Muscle layer of duodenum (tissue), 2 donors: ENCODE results near the gene SLC5A5.

Experiments used
- H3K27ac ChIP-seq: one replicate; pipeline ENCODE4 v1.7.0; 2013; ENCODE audit warnings: mild to moderate bottlenecking, low read length
- H3K27me3 ChIP-seq: one replicate; pipeline ENCODE4 v1.7.0; 2013; ENCODE audit warnings: low read depth, mild to moderate bottlenecking, control low read depth, low read length
- H3K36me3 ChIP-seq, 2 donors: one replicate each; pipeline ENCODE4 v1.7.0; 2013; ENCODE audit warnings: low read length in 2 of 2, control low read depth in 1 of 2, mild to moderate bottlenecking in 1 of 2; ENCODE audit not compliant: insufficient read depth in 2 of 2, control insufficient read depth in 1 of 2
- H3K4me1 ChIP-seq, 2 donors: one replicate each; pipeline ENCODE4 v1.7.0; 2013; ENCODE audit warnings: low read length in 2 of 2, mild to moderate bottlenecking in 2 of 2, control low read depth in 1 of 2, moderate library complexity in 1 of 2; ENCODE audit not compliant: insufficient read depth in 2 of 2, control insufficient read depth in 1 of 2
- H3K4me3 ChIP-seq, 2 donors: one replicate each; pipeline ENCODE4 v1.7.0; 2013; ENCODE audit warnings: low read length in 2 of 2, low read depth in 1 of 2, mild to moderate bottlenecking in 1 of 2
- H3K9me3 ChIP-seq, 2 donors: one replicate each; pipeline ENCODE4 v1.7.0; 2013; ENCODE audit warnings: low read length in 2 of 2, control low read depth in 1 of 2, mild to moderate bottlenecking in 1 of 2; ENCODE audit not compliant: control insufficient read depth in 1 of 2
- donor health status: healthy.

The SLC5A5 gene

GRCh38 chr19:17866312-17866963 lies 5.3 kb upstream of the SLC5A5 start:
- peaks cover 8% of the 10 kb centered on the region for H3K27me3 ChIP-seq
- no peak overlapping the region for H3K4me3 ChIP-seq
- H3K9me3 ChIP-seq: no peaks in the 10 kb centered on the region
- H3K36me3 ChIP-seq: peaks cover 31 to 46% of the 10 kb centered on the region in 2 donors
- peaks cover 1 to 5% of the 10 kb centered on the region in 2 donors for H3K4me1 ChIP-seq
- no peak overlapping the region for H3K27ac ChIP-seq

GRCh38 chr19:17866964-17867486 lies 4.7 kb upstream of the SLC5A5 start:
- peaks cover 26 to 40% of the 10 kb centered on the region in 2 donors for H3K36me3 ChIP-seq
- H3K4me1 ChIP-seq: no peaks in the 10 kb centered on the region
- peaks cover 13% of the 10 kb centered on the region for H3K27me3 ChIP-seq
- no peaks in the 10 kb centered on the region for H3K9me3 ChIP-seq
- no peak overlapping the region for H3K4me3 ChIP-seq
- H3K27ac ChIP-seq: no peak overlapping the region

GRCh38 chr19:17868669-17869068 lies 3.1 kb upstream of the SLC5A5 start:
- Histone ChIP-seq H3K9me3 (no peaks in the 10 kb centered on the region), H3K27me3 (peaks cover 27% of the 10 kb centered on the region), H3K36me3 (peaks cover 9 to 24% of the 10 kb centered on the region in 2 donors), H3K4me3 (no peak overlapping the region), H3K27ac (no peak overlapping the region), H3K4me1 (peaks cover 0 to 8% of the 10 kb centered on the region in 2 donors)

GRCh38 chr19:17869114-17869608 lies 2.6 kb upstream of the SLC5A5 start:
- Histone ChIP-seq H3K27me3 (peaks cover 29% of the 10 kb centered on the region), H3K27ac (no peak overlapping the region), H3K4me3 (no peak overlapping the region), H3K4me1 (peaks cover 0 to 12% of the 10 kb centered on the region in 2 donors), H3K36me3 (peaks cover 5 to 19% of the 10 kb centered on the region in 2 donors), H3K9me3 (no peaks in the 10 kb centered on the region)

GRCh38 chr19:17871032-17871877 lies 490 bp upstream of the SLC5A5 start:
- peaks cover 35% of the 10 kb centered on the region for H3K27me3 ChIP-seq
- H3K4me1 ChIP-seq: peaks cover 0 to 12% of the 10 kb centered on the region in 2 donors
- no peak overlapping the region for H3K4me3 ChIP-seq
- H3K9me3 ChIP-seq: no peaks in the 10 kb centered on the region
- no peak overlapping the region for H3K27ac ChIP-seq
- no peaks in the 10 kb centered on the region for H3K36me3 ChIP-seq

GRCh38 chr19:17872251-17873001 lies 681 bp downstream of the SLC5A5 start:
- Histone ChIP-seq H3K9me3 (no peaks in the 10 kb centered on the region), H3K27me3 (peaks cover 35% of the 10 kb centered on the region), H3K4me1 (peaks cover 0 to 12% of the 10 kb centered on the region in 2 donors), H3K27ac (no peak overlapping the region), H3K36me3 (no peaks in the 10 kb centered on the region), H3K4me3 (peak overlapping the region in 1 of 2 donors; percentile 38)

GRCh38 chr19:17873786-17874757 lies 2.3 kb downstream of the SLC5A5 start:
- no peak overlapping the region for H3K27ac ChIP-seq
- no peaks in the 10 kb centered on the region for H3K9me3 ChIP-seq
- H3K4me3 ChIP-seq: no peak overlapping the region
- peaks cover 35% of the 10 kb centered on the region for H3K27me3 ChIP-seq
- H3K36me3 ChIP-seq: no peaks in the 10 kb centered on the region
- peaks cover 0 to 12% of the 10 kb centered on the region in 2 donors for H3K4me1 ChIP-seq

GRCh38 chr19:17874758-17875135 lies 3.0 kb downstream of the SLC5A5 start:
- peaks cover 35% of the 10 kb centered on the region for H3K27me3 ChIP-seq
- H3K27ac ChIP-seq: no peak overlapping the region
- H3K36me3 ChIP-seq: no peaks in the 10 kb centered on the region
- no peak overlapping the region for H3K4me3 ChIP-seq
- no peaks in the 10 kb centered on the region for H3K9me3 ChIP-seq
- peaks cover 0 to 12% of the 10 kb centered on the region in 2 donors for H3K4me1 ChIP-seq

- H3K27ac ChIP-seq: no peak overlapping the region
- H3K36me3 ChIP-seq: no peaks in the 10 kb centered on the region
- peaks cover 15% of the 10 kb centered on the region for H3K27me3 ChIP-seq
- no peak overlapping the region for H3K4me3 ChIP-seq
- peaks cover 0 to 7% of the 10 kb centered on the region in 2 donors for H3K4me1 ChIP-seq
- H3K9me3 ChIP-seq: no peaks in the 10 kb centered on the region
Measured at GRCh38 chr19:17877696-17878095, 6.0 kb downstream of the SLC5A5 start.

- Histone ChIP-seq H3K4me1 (no peaks in the 10 kb centered on the region), H3K4me3 (no peak overlapping the region), H3K9me3 (no peaks in the 10 kb centered on the region), H3K36me3 (no peaks in the 10 kb centered on the region), H3K27ac (no peak overlapping the region), H3K27me3 (peaks cover 4% of the 10 kb centered on the region)
Measured at GRCh38 chr19:17879466-17879865, 7.7 kb downstream of the SLC5A5 start.
